Upper lobe of right lung (tissue), 1 donor: ENCODE measurements around the gene ITGA1. TPM values are rescaled to one million over a fixed set of nuclear protein-coding genes. Genes with fewer than 3 reads are reported as not detected.

Source experiments
- ATAC-seq: fragments of 200-7000 bp; cut with Tn5 transposase; one replicate; pipeline ENCODE4 v1.9.1; 2020; ENCODE audit warnings: mild to moderate bottlenecking, moderate library complexity
- DNase-seq: peaks from one replicate; pipeline ENCODE4 v3.0.0-alpha.2; 2020
- H3K27ac ChIP-seq: fragments of 200-600 bp; one replicate; pipeline ENCODE4 v1.8.0; 2022
- H3K27me3 ChIP-seq: fragments of 200-600 bp; one replicate; pipeline ENCODE4 v1.8.0; 2022; ENCODE audit warnings: mild to moderate bottlenecking
- H3K36me3 ChIP-seq: fragments of 200-600 bp; one replicate; pipeline ENCODE4 v1.8.0; 2022
- H3K4me1 ChIP-seq: fragments of 200-600 bp; one replicate; pipeline ENCODE4 v1.8.0; 2022
- H3K4me3 ChIP-seq: fragments of 200-600 bp; one replicate; pipeline ENCODE4 v1.8.0; 2022; ENCODE audit warnings: mild to moderate bottlenecking
- H3K9me3 ChIP-seq: fragments of 200-600 bp; one replicate; pipeline ENCODE4 v1.8.0; 2022
- intact Hi-C: fragments of 100-400 bp; cut with DNase I; formaldehyde crosslinking; loops from one replicate; pipeline ENCODE4 v1.11.0; 2022
- total RNA-seq: library from RNA; stranded (reverse); fragmentation: NEBNext Ultra II Directional; extraction: Animal tissue kit (Norgen Biotek cat#: 25700); gene quantifications from one replicate; pipeline ENCODE4 v1.2.1, GENCODE V29; 2021
- TF ChIP-seq, protein P1 (sequence below): fragments of 200-600 bp; IDR thresholded peaks from one replicate; pipeline ENCODE4 v1.8.0; 2022; ENCODE audit warnings: antibody characterized with exemption
- donor health status: DM: no; HTN: yes; CAD: no; lungs with severe emphysema.

The ITGA1 gene
- total RNA-seq, 1 donor from 2014 or later = 94.8 TPM

DNA sequence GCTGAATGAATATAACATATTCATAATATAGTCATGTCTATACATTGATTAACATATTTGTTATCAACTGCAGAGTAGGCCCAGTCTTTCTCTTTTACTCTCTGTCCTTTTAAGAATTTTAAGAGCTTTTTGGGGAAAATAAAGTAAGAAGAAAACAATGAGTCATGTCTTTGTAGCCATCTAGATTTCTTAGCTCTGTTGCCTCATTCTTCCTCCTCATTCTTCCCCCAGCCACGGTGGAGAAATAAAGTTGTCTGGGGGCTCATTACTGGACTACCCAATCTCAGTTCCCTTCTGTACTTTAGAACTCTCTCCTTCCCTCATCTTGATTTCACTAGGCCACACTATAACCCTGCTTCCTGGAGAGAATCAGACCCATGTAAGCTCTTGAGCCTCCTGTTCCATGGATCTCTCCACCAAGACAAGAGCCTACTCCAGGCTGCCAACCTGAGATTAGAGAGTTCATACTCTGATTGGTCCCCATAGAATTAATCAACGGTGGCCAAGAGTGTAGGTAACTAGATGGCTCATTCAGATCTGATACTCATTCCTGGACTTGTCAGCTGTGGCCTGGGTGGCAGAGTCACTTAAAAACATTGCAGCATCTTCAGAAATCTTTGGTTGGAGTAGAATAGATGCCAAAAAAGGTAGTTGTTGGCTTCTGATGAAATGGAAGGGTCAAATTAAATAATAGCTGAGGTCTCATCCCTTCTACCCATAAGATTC is 44.2 kb downstream of the ITGA1 start:
- no peak overlapping the region for H3K4me3 ChIP-seq
- H3K4me1 ChIP-seq = no peaks in the 10 kb centered on the region
- TF ChIP-seq, protein P1, sequence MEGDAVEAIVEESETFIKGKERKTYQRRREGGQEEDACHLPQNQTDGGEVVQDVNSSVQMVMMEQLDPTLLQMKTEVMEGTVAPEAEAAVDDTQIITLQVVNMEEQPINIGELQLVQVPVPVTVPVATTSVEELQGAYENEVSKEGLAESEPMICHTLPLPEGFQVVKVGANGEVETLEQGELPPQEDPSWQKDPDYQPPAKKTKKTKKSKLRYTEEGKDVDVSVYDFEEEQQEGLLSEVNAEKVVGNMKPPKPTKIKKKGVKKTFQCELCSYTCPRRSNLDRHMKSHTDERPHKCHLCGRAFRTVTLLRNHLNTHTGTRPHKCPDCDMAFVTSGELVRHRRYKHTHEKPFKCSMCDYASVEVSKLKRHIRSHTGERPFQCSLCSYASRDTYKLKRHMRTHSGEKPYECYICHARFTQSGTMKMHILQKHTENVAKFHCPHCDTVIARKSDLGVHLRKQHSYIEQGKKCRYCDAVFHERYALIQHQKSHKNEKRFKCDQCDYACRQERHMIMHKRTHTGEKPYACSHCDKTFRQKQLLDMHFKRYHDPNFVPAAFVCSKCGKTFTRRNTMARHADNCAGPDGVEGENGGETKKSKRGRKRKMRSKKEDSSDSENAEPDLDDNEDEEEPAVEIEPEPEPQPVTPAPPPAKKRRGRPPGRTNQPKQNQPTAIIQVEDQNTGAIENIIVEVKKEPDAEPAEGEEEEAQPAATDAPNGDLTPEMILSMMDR = no peak
- no peaks in the 10 kb centered on the region for H3K27me3 ChIP-seq
- no peak for DNase-seq
- no peak for ATAC-seq
- peaks cover 3% of the 10 kb centered on the region for H3K9me3 ChIP-seq
- intact Hi-C loops = no loop called here
- no peaks in the 10 kb centered on the region for H3K36me3 ChIP-seq
- H3K27ac ChIP-seq = no peak overlapping the region

DNA sequence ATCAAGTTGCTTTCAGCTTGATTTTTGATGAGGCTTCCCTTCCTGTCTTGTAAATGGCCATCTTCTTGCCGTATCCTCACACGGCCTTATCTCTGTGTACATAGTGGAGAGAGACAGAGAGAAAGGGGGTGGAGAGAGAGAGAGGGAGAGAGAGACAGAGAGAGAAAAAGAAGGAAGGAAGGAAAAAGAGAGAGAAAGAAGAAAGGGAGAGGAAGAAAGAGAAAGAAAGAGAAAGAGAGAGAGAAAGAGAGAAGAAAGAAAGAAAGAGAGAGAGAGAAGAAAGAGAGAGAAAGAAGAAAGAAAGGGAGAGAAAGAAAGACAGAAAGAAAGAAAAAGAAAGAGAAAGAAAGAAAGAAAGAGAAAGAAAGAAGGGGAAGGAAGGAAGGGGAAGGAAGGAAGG is 46.6 kb downstream of the ITGA1 start:
- Histone ChIP-seq H3K4me1 (no peaks in the 10 kb centered on the region), H3K4me3 (no peak overlapping the region), H3K9me3 (no peaks in the 10 kb centered on the region), H3K27me3 (no peaks in the 10 kb centered on the region), H3K36me3 (no peaks in the 10 kb centered on the region), H3K27ac (no peak overlapping the region)
- TF ChIP-seq, protein P1 = no peak
- intact Hi-C loops = no loop called here
- no peak for DNase-seq
- no peak for ATAC-seq

DNA sequence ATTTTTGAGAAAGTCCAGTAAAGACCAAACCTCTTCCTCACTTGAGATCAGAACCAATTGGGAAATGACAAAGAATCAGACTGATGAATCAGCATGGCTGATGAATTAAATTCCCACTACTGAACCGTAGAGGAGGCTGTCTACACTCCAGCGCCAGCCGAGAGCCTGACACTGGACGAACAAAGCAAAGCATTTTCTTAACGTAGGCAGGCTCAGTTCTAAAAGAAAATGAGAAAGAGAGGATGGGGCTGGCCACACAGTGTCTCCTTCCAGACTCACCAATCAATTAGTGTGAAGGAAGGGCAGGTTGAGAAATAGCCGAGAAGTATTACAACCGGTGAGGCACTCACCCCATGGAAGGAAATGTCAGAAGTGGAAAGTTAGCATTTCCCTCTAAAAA is 49.4 kb downstream of the ITGA1 start:
- no peak for DNase-seq
- ATAC-seq = no peak

DNA sequence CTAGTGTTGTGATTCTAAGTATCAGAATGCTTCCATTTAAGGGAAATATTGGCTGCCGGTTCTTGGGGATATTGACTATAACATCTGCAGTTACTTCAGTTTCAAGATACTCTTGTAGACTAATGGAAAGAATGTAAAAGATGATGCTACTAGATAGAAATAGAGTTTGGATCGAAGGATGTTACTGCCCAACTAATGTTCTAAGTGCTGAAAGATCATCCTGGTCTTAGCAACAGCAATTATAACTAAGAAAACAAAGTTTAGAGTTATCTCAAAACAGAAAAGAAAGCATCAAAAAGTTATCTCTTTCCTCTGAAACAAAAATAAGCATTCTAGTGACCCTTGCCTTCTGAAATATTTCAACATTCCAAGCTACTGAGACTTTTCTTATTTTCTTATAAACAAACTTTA is 49.9 kb downstream of the ITGA1 start:
- peaks cover 6% of the 10 kb centered on the region for H3K4me1 ChIP-seq
- TF ChIP-seq, protein P1 = no peak
- H3K36me3 ChIP-seq = no peaks in the 10 kb centered on the region
- peak overlapping the region; percentile 65 for H3K27ac ChIP-seq
- no peak for ATAC-seq
- intact Hi-C loops = no loop called here
- no peak overlapping the region for H3K4me3 ChIP-seq
- H3K27me3 ChIP-seq = no peaks in the 10 kb centered on the region
- no peaks in the 10 kb centered on the region for H3K9me3 ChIP-seq
- no peak for DNase-seq

More for the DNA sequence above, 49.4 kb downstream of the ITGA1 start:
- no peak overlapping the region for H3K4me3 ChIP-seq
- no peaks in the 10 kb centered on the region for H3K9me3 ChIP-seq
- no peaks in the 10 kb centered on the region for H3K36me3 ChIP-seq
- TF ChIP-seq, protein P1 = no peak
- H3K27ac ChIP-seq = peak overlapping the region; percentile 65
- intact Hi-C loops = no loop called here
- H3K27me3 ChIP-seq = no peaks in the 10 kb centered on the region
- peaks cover 6% of the 10 kb centered on the region for H3K4me1 ChIP-seq

DNA sequence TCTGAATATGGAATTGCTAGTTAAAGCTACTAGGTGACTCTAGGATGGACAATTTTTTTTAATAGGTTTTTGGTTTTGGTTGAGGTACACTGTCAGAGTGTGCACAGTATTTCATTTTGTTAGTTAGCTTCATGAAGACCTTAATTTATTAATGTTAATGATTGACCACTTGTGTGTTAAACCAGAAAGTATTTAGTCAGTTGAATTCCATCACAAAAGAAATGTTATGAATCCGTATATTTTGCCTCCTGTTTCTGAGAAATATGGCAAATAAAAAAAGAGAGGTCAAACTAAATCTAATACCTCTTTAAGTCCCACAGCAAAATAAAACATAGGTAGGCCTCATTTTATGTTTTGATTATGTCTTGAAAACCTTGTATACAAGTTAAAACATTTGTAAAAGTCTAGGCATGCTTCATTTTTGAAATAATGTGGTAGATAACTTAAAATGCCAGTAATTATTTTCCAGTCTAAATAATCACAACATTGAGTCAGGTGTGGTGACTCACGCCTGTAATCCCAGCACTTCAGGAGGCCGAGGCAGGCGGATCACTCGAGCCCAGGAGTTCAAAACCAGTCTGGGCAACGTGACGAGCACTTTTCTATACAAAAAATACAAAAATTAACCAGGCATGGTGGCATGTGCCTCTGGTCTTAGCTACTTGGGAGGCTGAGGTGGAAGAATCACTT is 50.8 kb downstream of the ITGA1 start:
- intact Hi-C loops = no loop called here
- no peaks in the 10 kb centered on the region for H3K9me3 ChIP-seq
- no peak for ATAC-seq
- no peak for DNase-seq
- peaks cover 6% of the 10 kb centered on the region for H3K4me1 ChIP-seq
- H3K27ac ChIP-seq = peak overlapping the region; percentile 65
- TF ChIP-seq, protein P1 = no peak
- H3K36me3 ChIP-seq = no peaks in the 10 kb centered on the region
- no peaks in the 10 kb centered on the region for H3K27me3 ChIP-seq
- no peak overlapping the region for H3K4me3 ChIP-seq
